Measurements from ENCODE around the gene ZNF217.
"Not testable (repeated sequence)": the region's sequence is repeated elsewhere in the genome, so short reads cannot be mapped to it uniquely, and the experiment has no call there.

ZNF217 gene

GRCh38 chr20:53586640-53587039, 7.0 kb downstream of the ZNF217 start:
- no peak for TF ChIP-seq CTCF (IDR thresholded peaks at IDR 0.05; ENCODE audit: low read depth, low read length)
- no peak overlapping the region for H3K4me3 ChIP-seq (ENCODE audit: low read depth, low read length)

GRCh38 chr20:53585910-53586309, 7.7 kb downstream of the ZNF217 start:
- H3K4me3 ChIP-seq (ENCODE audit: low read depth, low read length), result not testable (repeated sequence)

GRCh38 chr20:53585004-53585569, 8.6 kb downstream of the ZNF217 start:
- H3K4me3 ChIP-seq (ENCODE audit: low read depth, low read length), result not testable (repeated sequence)

- H3K4me3 ChIP-seq (ENCODE audit: low read depth, low read length), result not testable (repeated sequence)
Measured at GRCh38 chr20:53584550-53584913, 9.1 kb downstream of the ZNF217 start.

GRCh38 chr20:53583660-53584549, 9.7 kb downstream of the ZNF217 start:
- H3K4me3 ChIP-seq (ENCODE audit: low read depth, low read length), result not testable (repeated sequence)

- H3K4me3 ChIP-seq (ENCODE audit: low read depth, low read length), result no peak overlapping the region
- TF ChIP-seq CTCF (IDR thresholded peaks at IDR 0.05; ENCODE audit: low read depth, low read length), result no peak
Measured at GRCh38 chr20:53582574-53583351, 10.9 kb downstream of the ZNF217 start.

GRCh38 chr20:53582251-53582570, 11.4 kb downstream of the ZNF217 start:
- H3K4me3 ChIP-seq (ENCODE audit: low read depth, low read length), result no peak overlapping the region
- no peak for TF ChIP-seq CTCF (IDR thresholded peaks at IDR 0.05; ENCODE audit: low read depth, low read length)

- no peak overlapping the region for H3K4me3 ChIP-seq (ENCODE audit: low read depth, low read length)
- no peak for TF ChIP-seq CTCF (IDR thresholded peaks at IDR 0.05; ENCODE audit: low read depth, low read length)
Measured at GRCh38 chr20:53581444-53582250, 12.0 kb downstream of the ZNF217 start.

Measured in WI38 (cell line).